Measurements from ENCODE around the gene FAM229B. TPM values are rescaled to one million over a fixed set of nuclear protein-coding genes. Genes with fewer than 3 reads are reported as not detected.

Gene FAM229B
- total and polyA plus RNA-seq, 2 of the 8 experiments (the other 6 are each of a cell fraction or from before 2014, with no cell fraction given), result 10.0 to 10.4 TPM

DNA sequence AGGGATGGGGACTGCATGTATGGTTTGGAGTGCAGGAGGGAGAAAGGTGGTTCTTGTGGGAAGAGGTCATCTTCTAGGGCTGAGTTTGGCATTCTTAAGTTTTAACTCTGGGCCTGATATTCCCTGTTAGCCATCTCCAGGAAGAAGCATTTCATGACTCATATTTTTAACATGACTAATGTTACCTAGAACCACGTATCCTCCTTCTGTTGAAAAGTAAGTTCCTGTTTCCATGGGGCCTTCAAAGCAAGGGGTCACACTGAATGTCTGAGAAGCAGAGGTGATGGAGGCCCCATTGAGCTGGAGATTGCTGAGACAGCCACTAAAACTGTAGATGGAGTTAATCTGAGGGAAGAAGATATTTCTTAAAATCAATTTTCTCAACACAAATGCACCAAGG, 30.2 kb downstream of the FAM229B start:
- Histone ChIP-seq H3K79me1 (ENCODE audit: low read depth, low read length) (no peaks in the 10 kb centered on the region), H2AK5ac (ENCODE audit: low read depth, low read length) (no peak overlapping the region), H3K27me3 (replicated peaks in 1 of 4; ENCODE audit: control insufficient read depth in 3 of 4, extremely low read depth in 1 of 4, insufficient read depth in 3 of 4, low read length in 3 of 4) (no peaks in the 10 kb centered on the region), H3K9me3 (ENCODE audit: insufficient read depth in 2 of 2, low read depth in 1 of 2, low read length in 1 of 2) (no peaks in the 10 kb centered on the region), H3K23me2 (ENCODE audit: low read depth, low read length) (no peaks in the 10 kb centered on the region), H3K56ac (replicated peaks; ENCODE audit: insufficient read length, low read depth, low read length) (no peak overlapping the region), H4K91ac (replicated peaks; ENCODE audit: insufficient read length, low read length) (no peak overlapping the region), H3K4me3 (ENCODE audit: extremely low read depth in 1 of 4, insufficient read depth in 2 of 4, low read depth in 3 of 4, low read length in 4 of 4) (no peak overlapping the region), H3K9ac (replicated peaks in 1 of 4; ENCODE audit: extremely low read depth in 1 of 4, low read depth in 3 of 4, low read length in 3 of 4) (no peak overlapping the region), H2BK5ac (ENCODE audit: low read depth, low read length) (no peak overlapping the region), H3K14ac (ENCODE audit: insufficient read length) (no peak overlapping the region), H3K4me1 (replicated peaks in 1 of 4; ENCODE audit: control insufficient read depth in 3 of 4, insufficient read depth in 4 of 4, low read length in 3 of 4) (no peaks in the 10 kb centered on the region), H3K18ac (ENCODE audit: extremely low read depth, low read length) (no peak overlapping the region), H4K8ac (ENCODE audit: extremely low read depth, insufficient read depth, low read length) (no peak overlapping the region), H4K5ac (ENCODE audit: insufficient read length, low read depth, low read length) (no peak overlapping the region), H3K27ac (ENCODE audit: low read depth, low read length) (no peak overlapping the region), H2BK120ac (replicated peaks; ENCODE audit: low read depth, low read length) (no peak overlapping the region), H2BK20ac (ENCODE audit: low read length) (no peak overlapping the region), H2BK15ac (ENCODE audit: low read length) (no peak overlapping the region), H3K79me2 (ENCODE audit: control insufficient read depth in 1 of 2, insufficient read depth in 2 of 2, low read length in 2 of 2) (no peaks in the 10 kb centered on the region), H3K23ac (ENCODE audit: insufficient read length) (no peak overlapping the region), H3K4ac (replicated peaks; ENCODE audit: insufficient read length, low read depth, low read length) (no peak overlapping the region), H3K4me2 (ENCODE audit: insufficient read depth in 1 of 2, low read depth in 2 of 2, low read length in 2 of 2) (no peak overlapping the region), H4K20me1 (replicated peaks in 1 of 2; ENCODE audit: control insufficient read depth in 1 of 2, insufficient read depth in 2 of 2, low read length in 2 of 2) (no peaks in the 10 kb centered on the region), H3K36me3 (ENCODE audit: control insufficient read depth in 2 of 4, insufficient read depth in 4 of 4, low read length in 3 of 4) (no peaks in the 10 kb centered on the region), H2BK12ac (ENCODE audit: low read depth, low read length) (no peak overlapping the region), H2AFZ (ENCODE audit: low read length) (no peak overlapping the region)
- ChIA-PET POLR2A (ENCODE audit: partially characterized antibody) (interaction anchor here (0.6 kb wide), 1 partner anchor 386 kb away, joined by 3 read pairs; no protein-coding TSS in a partner anchor), CTCF (ENCODE audit: partially characterized antibody) (interaction anchor here (1.0 kb wide), 1 partner anchor 26 kb away, joined by 3 read pairs; no protein-coding TSS in a partner anchor)
- WGBS, 2 experiments (ENCODE audit: extremely low coverage in 1 of 2, insufficient coverage in 1 of 2, insufficient read length in 1 of 2, insufficient replicate concordance in 2 of 2, low coverage in 1 of 2, low lambda C conversion rate in 2 of 2, missing lambda C conversion rate in 1 of 2), result 85% methylated on average over 1 of the region's 1 CpG; no CpG with 5 or more reads in 1 of the 2 experiments
- no peak for FAIRE-seq
- no peak for DNase-seq (ENCODE audit: low read depth in 1 of 2, low spot score in 2 of 2)

All from H1 (cell line).